Measurements from ENCODE around the gene BCL11B. TPM values are rescaled to one million over a fixed set of nuclear protein-coding genes. Genes with fewer than 3 reads are reported as not detected.

BCL11B gene
- total and polyA plus RNA-seq, 5 experiments from 2014 or later = 8.2 to 209 (median 12.1) TPM

DNA sequence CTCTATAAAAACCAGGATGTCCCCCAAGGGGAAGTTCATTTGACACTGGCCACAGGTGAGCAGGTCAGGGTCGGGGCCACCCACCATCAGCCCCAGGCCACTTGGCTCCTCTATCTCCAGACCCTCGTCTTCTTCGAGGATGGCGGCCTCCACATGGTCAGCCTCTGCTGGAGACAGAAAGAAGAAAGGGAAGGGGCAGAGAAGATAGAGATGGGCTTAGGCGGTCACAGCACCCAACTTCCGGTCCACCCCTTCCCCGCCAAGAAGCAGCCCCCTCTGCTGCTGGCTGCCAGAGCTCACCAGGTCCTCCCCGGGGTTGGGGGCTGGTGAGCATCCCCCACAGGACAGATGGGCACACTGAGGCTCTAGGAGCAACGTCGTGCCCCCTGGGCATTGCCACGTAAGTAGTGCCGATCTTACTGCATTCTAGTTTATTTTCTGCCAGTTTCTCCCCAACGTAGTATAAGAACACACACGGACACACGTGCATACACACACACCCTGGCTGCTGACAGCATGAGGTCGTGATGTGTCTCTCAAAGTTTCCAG lies 14.2 kb downstream of the BCL11B start:
- peak in 6 of 10 donors; percentile 31 to 64 (median 50) for DNase-seq

DNA sequence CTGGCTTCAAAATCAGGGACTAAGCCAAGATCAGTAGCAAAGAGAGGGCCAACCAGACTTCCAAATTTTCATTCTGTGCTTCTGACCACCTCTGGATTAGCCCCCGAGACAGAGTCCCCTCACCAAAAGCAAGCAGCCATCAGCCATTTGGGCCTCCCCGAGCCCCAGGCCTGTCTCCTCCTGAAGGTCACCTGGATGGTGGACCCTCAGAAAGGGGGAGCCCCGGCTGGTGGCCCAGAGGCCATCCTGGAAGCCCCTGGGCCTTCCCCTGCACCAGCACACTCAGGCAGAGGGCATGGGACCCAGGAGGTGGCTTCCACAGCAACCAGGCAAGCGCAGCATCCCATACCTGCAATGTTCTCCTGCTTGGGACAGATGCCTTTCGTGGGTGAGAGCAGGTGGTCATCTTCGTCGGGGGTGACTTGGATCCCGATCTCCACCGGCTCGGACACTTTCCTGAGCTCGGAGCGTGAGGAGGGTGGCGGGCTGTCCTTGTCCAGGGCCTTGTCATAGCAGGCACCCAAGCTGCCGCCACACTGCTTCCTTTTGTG lies 14.8 kb downstream of the BCL11B start:
- H3K4me1 Mint-ChIP-seq = peaks cover 40 to 97% (median 92%) of the 10 kb centered on the region in 4 donors

More for the DNA sequence above, 14.2 kb downstream of the BCL11B start:
- Mint-ChIP-seq H3K27ac (peak overlapping the region; percentile 99 to 100 (median 100)), H3K4me1 (peaks cover 43 to 97% (median 92%) of the 10 kb centered on the region in 4 donors), H3K9me3 (no peaks in the 10 kb centered on the region), H3K36me3 (peaks cover 15 to 93% (median 62%) of the 10 kb centered on the region in 3 donors), H3K27me3 (no peaks in the 10 kb centered on the region), H3K4me3 (peak overlapping the region; percentile 88 to 100 (median 98))
- POLR2A ChIA-PET = interaction anchor here (7.9 to 65.5 kb wide), 2 partner anchors 12 to 47 kb away, joined by 151 to 2798 read pairs; partner anchors contain the start of gene BCL11B
- ATAC-seq = no peak

DNA sequence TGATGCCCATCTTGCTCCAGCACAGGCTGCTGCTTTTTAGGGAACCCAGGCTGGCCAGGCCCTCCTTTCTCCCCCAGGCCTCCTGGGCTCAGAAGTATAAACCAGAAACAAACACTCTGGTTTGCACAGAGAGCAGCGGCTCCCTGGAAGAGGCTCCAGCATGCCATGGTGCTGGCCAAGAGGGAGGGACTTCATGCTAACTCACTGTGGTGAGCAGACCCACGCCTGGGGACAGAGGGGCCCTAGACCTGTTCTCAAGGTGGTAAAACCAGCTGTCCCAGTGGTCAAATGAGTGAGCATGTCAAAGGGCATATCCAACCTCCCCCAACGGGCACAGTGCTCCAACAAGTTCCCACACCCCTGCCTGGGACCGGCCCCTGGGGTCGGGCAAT lies 15.5 kb downstream of the BCL11B start:
- POLR2A ChIA-PET = interaction anchor here (0.5 to 65.5 kb wide), 4 partner anchors 13 to 1069 kb away, joined by 3 to 2798 read pairs (median 77); partner anchors contain the start of gene BCL11B
- Mint-ChIP-seq H3K9me3 (no peaks in the 10 kb centered on the region), H3K27ac (peak overlapping the region; percentile 99 to 100 (median 100)), H3K36me3 (peaks cover 8 to 94% (median 58%) of the 10 kb centered on the region in 3 donors), H3K27me3 (no peaks in the 10 kb centered on the region), H3K4me1 (peaks cover 42 to 97% (median 92%) of the 10 kb centered on the region in 4 donors), H3K4me3 (peak overlapping the region; percentile 88 to 100 (median 98))
- ATAC-seq (no peak), DNase-seq (peak in 2 of 10 donors; percentile 13 to 62)

More for the DNA sequence above, 14.8 kb downstream of the BCL11B start:
- Mint-ChIP-seq H3K27ac (peak overlapping the region; percentile 99 to 100 (median 100)), H3K9me3 (no peaks in the 10 kb centered on the region), H3K4me3 (peak overlapping the region; percentile 88 to 100 (median 98)), H3K27me3 (no peaks in the 10 kb centered on the region), H3K36me3 (peaks cover 10 to 93% (median 61%) of the 10 kb centered on the region in 3 donors)
- DNase-seq (peak in 2 of 10 donors; percentile 21 to 48), ATAC-seq (no peak)
- POLR2A ChIA-PET = interaction anchor here (1.0 to 65.5 kb wide), 3 partner anchors 12 to 1070 kb away, joined by 3 to 2798 read pairs (median 151); partner anchors contain the start of gene BCL11B

DNA sequence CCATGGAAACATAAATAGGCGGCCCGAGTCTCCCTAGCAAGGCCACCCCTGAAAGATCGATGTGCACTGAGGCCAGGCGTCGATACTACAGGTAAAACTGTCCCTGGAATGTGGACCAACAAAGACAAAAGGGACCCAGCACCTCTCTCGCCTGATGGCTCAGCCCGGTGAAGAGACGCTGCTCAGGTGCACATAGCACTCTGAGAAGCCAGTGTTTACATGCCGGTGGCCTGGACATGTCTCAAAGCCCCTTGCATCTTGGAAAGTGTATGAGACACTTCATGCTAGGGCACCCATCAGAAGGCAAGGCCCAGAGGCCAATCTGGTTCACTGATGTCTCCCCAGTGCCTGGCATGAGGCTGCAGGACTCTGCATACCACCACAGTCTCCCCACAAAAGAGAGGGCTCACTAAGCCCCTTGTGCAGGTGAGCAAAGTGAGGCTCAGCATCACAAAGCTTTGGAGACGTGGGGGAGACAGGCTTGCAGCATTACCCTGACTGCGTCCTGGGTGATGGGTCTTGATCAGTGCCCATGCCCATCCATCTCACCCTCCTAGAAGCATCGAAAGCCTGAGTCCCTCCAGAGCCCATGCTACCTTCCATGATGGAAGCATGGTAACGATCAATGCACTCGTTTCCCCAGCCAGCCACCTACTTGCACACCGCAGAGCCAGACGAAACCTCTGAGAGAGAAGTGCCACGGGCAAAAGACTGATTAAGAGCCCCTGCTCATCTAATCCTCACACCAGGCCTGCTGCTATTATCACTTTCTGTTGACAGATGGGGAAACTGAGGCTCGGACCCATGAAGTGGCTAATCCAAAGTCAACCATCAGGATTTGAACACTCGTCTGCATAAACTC lies 16.1 kb downstream of the BCL11B start:
- no peaks in the 10 kb centered on the region for H3K9me3 Mint-ChIP-seq
- ATAC-seq (no peak), DNase-seq (peak in 3 of 10 donors; percentile 28 to 65 (median 37))
- H3K36me3 Mint-ChIP-seq = peaks cover 8 to 94% (median 53%) of the 10 kb centered on the region in 3 donors
- H3K27me3 Mint-ChIP-seq = no peaks in the 10 kb centered on the region
- H3K4me3 Mint-ChIP-seq = peak overlapping the region; percentile 88 to 100 (median 98)
- H3K4me1 Mint-ChIP-seq = peaks cover 41 to 97% (median 92%) of the 10 kb centered on the region in 4 donors
- POLR2A ChIA-PET = interaction anchor here (0.5 to 65.5 kb wide), 6 partner anchors 12 to 1043 kb away, joined by 3 to 2798 read pairs (median 77); partner anchors contain the start of gene BCL11B
- peak overlapping the region; percentile 99 to 100 (median 100) for H3K27ac Mint-ChIP-seq

DNA sequence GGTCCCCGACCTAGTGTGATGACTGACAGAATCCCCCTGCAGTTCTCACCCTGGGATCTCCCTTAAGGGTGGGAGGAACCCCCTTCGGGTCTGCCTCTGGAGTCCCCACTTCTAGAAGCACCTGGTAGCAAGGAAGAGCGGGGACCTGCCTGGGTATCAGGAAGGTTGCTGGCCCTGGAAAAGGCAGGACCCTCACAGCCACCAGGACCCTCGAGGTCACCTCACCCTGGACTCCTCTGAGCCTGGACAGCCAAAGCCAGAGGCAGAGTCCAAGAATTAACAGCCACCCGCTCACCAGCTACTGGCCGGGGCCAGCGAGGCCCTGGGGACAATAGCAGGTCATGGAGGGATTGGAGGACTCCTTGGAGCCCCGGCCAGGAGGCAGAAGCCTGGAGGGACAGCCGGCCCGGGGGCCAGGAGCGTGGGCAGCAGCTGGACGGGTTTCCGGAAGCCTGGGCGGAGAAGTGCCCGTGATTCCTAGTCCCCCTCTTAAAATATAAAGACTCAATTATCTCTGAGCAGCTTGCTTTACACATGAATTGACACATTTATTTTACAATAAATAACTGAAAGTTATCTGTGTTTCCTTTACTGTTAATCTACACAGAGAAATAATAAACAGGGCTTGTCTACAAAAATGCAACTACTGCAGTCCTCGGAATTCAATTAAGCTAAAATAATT lies 17.5 kb downstream of the BCL11B start:
- peak overlapping the region; percentile 74 to 100 (median 90) for H3K4me3 Mint-ChIP-seq
- H3K27ac Mint-ChIP-seq = peak overlapping the region; percentile 99 to 100 (median 100)
- DNase-seq = peak in 1 of 10 donors; percentile 51
- peaks cover 43 to 96% (median 90%) of the 10 kb centered on the region in 4 donors for H3K4me1 Mint-ChIP-seq
- no peak for ATAC-seq
- POLR2A ChIA-PET = interaction anchor here (0.7 to 65.5 kb wide), 5 partner anchors 14 to 1051 kb away, joined by 3 to 2798 read pairs (median 10); partner anchors contain the start of gene BCL11B
- H3K36me3 Mint-ChIP-seq = peaks cover 8 to 96% (median 49%) of the 10 kb centered on the region in 3 donors
- no peaks in the 10 kb centered on the region for H3K27me3 Mint-ChIP-seq
- no peaks in the 10 kb centered on the region for H3K9me3 Mint-ChIP-seq

DNA sequence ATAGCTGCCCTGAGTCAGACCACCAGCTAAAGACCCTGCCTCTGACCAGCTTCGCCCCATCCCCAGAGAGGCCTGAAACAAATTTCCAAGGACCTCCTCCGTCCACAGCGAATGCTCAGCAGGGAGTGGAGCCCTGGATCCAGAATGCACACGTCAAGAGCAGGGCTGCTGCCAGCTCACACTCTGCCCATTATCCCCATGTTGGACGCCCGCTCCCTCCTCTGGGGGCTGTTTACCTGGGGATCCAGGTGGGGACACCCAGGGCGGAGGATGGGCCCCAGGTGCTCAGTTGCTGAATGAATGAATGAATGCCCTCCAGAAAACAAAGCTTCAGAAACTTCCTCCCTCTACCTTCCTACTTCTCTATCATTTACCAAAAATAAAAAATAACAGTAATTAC lies 18.1 kb downstream of the BCL11B start:
- Mint-ChIP-seq H3K27ac (peak overlapping the region; percentile 97 to 100 (median 100)), H3K9me3 (no peaks in the 10 kb centered on the region), H3K27me3 (no peaks in the 10 kb centered on the region), H3K4me1 (peaks cover 41 to 96% (median 91%) of the 10 kb centered on the region in 4 donors), H3K4me3 (peak overlapping the region; percentile 74 to 97 (median 88)), H3K36me3 (peaks cover 8 to 95% (median 47%) of the 10 kb centered on the region in 3 donors)
- peak in 1 of 10 donors; percentile 56 for DNase-seq
- no peak for ATAC-seq
- POLR2A ChIA-PET = interaction anchor here (0.9 to 65.5 kb wide), 3 partner anchors 14 to 1050 kb away, joined by 3 to 2798 read pairs (median 1316); partner anchors contain the start of gene BCL11B

DNA sequence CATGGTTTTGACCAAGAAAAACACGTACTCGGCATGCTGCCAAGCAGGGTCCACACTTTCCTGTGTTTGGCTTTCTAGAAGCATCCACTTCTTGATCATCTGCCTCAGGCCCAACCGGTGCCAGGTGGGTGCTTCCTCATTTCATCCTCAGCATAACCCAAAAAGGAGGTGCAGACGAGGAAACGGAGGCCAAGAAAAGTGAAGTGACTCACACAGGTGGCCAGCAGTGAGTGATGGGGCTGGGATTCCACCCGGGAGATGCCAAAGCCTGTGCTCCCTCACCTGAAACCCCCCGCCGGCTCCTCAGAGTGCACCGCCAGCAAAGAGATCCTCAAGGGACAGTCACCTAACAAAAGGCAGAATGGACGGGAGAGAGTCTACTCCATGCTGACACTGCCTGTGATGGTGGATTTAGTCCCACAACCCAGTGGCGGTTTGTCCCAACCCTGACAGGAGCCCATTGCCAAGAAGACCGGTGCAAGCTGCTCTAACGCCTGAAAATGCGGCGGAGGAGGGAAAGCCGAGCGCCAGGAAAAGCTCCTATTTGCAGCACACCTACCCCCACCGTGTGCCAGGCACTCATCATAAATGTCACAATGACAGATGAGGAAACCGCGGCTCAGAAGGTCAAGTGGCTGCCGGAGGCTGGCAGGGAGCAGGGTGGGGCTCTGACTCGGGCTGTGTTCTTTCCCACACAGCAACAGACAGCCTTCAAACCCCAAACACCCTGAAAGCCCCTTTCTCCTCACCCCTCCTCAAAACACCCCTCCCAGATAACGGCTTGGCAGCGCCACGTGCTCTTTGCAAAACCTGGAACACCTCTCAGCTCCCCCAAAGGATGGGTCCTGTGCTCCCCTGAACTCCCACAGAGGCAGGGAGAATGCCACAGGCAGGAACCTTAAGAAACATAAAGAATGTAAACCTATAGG lies 18.8 kb downstream of the BCL11B start:
- peak overlapping the region; percentile 74 to 97 (median 88) for H3K4me3 Mint-ChIP-seq
- H3K27me3 Mint-ChIP-seq = no peaks in the 10 kb centered on the region
- peak in 5 of 10 donors; percentile 41 to 82 (median 69) for DNase-seq
- H3K27ac Mint-ChIP-seq = peak overlapping the region; percentile 97 to 100 (median 100)
- POLR2A ChIA-PET = interaction anchor here (0.9 to 65.5 kb wide), 3 partner anchors 15 to 1050 kb away, joined by 3 to 2798 read pairs (median 1316); partner anchors contain the start of gene BCL11B
- H3K4me1 Mint-ChIP-seq = peaks cover 44 to 96% (median 91%) of the 10 kb centered on the region in 4 donors
- peaks cover 7 to 95% (median 45%) of the 10 kb centered on the region in 3 donors for H3K36me3 Mint-ChIP-seq
- H3K9me3 Mint-ChIP-seq = no peaks in the 10 kb centered on the region
- ATAC-seq = peak; percentile 43 to 55

DNA sequence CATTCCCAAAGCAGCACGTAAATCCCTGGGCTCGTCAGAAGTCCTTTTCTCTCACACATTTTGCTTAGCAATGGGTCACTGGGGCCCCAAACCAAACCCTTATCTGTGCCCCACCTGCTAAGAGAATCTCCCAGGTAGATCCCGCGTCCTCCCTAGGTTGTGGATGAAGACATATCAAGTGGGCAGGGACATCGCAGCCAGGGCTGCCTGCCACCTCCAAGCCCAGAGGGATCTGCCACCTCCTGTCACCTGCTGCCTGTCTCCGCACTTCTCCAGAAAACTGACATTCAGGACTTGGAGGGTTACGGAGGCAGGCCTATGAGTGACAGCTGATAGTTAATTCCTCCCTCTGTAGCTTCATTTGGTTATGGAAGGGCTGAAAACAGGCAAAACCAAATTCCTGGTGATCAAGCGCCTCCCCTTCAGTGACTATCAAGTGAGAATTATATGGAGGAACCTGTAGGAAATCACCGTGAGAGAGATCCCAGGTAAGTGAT lies 19.5 kb downstream of the BCL11B start:
- DNase-seq (peak in 1 of 10 donors; percentile 33), ATAC-seq (no peak)
- Mint-ChIP-seq H3K36me3 (peaks cover 4 to 96% (median 44%) of the 10 kb centered on the region in 3 donors), H3K9me3 (no peaks in the 10 kb centered on the region), H3K4me3 (peak overlapping the region; percentile 74 to 97 (median 88)), H3K4me1 (peaks cover 42 to 97% (median 91%) of the 10 kb centered on the region in 4 donors), H3K27me3 (no peaks in the 10 kb centered on the region), H3K27ac (peak overlapping the region; percentile 97 to 100 (median 100))
- POLR2A ChIA-PET = interaction anchor here (38.7 to 65.5 kb wide), 2 partner anchors 15 to 41 kb away, joined by 1316 to 2798 read pairs; partner anchors contain the start of gene BCL11B

DNA sequence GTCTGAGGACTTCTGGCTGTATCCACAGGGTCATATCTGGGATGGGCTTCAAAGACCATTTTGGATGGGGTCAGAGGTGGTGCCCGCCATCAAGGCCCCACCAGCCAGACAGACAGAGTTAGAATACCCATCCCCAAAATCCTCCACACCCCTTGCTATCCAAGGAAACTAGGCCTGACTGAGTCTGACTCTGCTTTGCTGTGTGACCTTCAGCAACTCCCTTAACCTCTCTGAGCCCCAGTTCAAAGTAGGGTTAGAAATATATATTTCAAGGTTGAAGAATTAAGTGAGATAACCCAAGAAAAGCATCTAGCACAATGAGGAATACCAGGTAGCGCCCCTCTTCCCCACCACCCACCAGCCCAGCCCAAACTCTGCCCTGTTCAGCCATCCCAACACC lies 20.3 kb downstream of the BCL11B start:
- Mint-ChIP-seq H3K27ac (peak overlapping the region; percentile 97 to 100 (median 100)), H3K4me1 (peaks cover 44 to 97% (median 91%) of the 10 kb centered on the region in 4 donors), H3K27me3 (no peaks in the 10 kb centered on the region), H3K9me3 (peaks cover 0 to 2% (median 0%) of the 10 kb centered on the region in 9 donors), H3K36me3 (peaks cover 4 to 96% (median 42%) of the 10 kb centered on the region in 3 donors), H3K4me3 (peak overlapping the region; percentile 77 to 97 (median 88))
- POLR2A ChIA-PET = interaction anchor here (38.7 to 65.5 kb wide), 2 partner anchors 16 to 41 kb away, joined by 1316 to 2798 read pairs; partner anchors contain the start of gene BCL11B
- DNase-seq (no peak), ATAC-seq (no peak)

DNA sequence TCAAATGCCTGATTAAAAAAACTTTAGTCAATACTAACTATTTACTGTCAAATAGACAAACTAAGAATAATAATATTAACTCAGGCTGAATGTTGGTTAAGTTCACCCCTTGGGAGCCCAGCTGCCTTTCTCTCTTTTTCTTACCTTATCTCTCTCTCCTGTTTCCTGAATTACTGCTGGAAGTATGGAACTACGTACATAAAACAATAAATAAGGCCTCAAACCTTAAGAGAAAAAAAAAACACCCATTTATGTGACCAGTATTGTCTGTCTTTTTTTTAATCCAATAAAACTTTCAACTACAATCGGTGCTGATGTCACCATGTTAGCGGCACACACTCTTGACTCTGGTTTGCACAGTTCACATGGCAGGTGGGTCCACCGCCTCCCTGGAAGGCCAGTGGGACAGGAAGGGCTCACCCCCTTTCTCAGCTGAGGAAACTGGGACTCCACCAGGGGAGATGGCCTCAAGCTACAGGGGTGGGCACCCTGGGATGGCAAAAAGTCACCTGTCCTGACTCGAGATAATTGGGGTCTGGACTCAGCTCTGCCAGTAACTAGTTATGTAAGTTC lies 21.3 kb downstream of the BCL11B start:
- H3K27me3 Mint-ChIP-seq = no peaks in the 10 kb centered on the region
- peaks cover 4 to 89% (median 39%) of the 10 kb centered on the region in 3 donors for H3K36me3 Mint-ChIP-seq
- peak overlapping the region; percentile 77 to 97 (median 88) for H3K4me3 Mint-ChIP-seq
- H3K27ac Mint-ChIP-seq = peak overlapping the region; percentile 97 to 100 (median 100)
- DNase-seq (peak in 3 of 10 donors; percentile 47 to 63 (median 59)), ATAC-seq (peak; percentile 7 to 48)
- POLR2A ChIA-PET = interaction anchor here (0.6 to 65.5 kb wide), 4 partner anchors 17 to 1102 kb away, joined by 3 to 2798 read pairs (median 660); partner anchors contain the start of gene BCL11B
- H3K4me1 Mint-ChIP-seq = peaks cover 45 to 90% (median 84%) of the 10 kb centered on the region in 4 donors
- H3K9me3 Mint-ChIP-seq = peaks cover 0 to 2% (median 0%) of the 10 kb centered on the region in 9 donors
